ENCODE results near the gene RGS7.
"Not testable (repeated sequence)": the region's sequence is repeated elsewhere in the genome, so short reads cannot be mapped to it uniquely, and the experiment has no call there.

RGS7 gene

DNA sequence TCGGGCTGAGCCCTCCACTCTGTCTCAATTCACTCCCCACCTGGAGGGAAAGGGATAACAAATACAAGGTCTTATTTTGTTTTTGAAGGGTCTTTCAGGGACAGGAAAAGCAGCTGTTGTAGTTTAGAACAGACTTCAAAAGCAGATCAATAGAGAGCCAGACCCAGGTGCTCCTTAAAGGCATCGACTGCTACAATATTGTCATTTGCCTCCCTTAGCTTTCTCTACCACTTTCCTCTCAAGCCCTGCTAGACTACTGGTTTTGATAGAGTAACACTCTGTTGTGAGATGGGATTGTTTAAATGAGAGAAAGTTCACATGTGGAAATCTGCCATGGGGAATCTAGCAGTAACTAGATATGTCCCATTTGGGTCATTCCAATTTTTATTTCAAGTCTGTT is 24.0 kb downstream of the RGS7 start:
- no peak for DNase-seq (ENCODE audit: extremely low read depth in 1 of 2, low read depth in 1 of 2)

DNA sequence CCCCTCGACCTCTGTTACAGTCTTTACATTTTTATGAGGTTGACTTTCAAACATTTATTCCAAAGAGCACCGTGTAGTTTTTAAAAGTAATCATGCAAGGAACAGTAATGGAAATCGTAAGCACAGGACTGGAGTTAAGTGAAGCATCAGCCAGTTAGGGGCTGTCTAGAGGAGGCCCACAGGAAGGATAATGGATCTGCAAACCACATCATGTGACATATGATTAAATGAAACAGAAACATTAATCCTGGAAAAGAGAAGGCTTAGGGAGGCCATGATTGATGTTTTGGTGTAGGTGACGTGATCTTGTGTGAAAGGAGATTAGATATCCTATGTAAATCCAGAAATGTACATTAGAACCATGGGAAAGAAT is 25.0 kb downstream of the RGS7 start:
- no peak for DNase-seq (ENCODE audit: extremely low read depth in 1 of 2, low read depth in 1 of 2)

DNA sequence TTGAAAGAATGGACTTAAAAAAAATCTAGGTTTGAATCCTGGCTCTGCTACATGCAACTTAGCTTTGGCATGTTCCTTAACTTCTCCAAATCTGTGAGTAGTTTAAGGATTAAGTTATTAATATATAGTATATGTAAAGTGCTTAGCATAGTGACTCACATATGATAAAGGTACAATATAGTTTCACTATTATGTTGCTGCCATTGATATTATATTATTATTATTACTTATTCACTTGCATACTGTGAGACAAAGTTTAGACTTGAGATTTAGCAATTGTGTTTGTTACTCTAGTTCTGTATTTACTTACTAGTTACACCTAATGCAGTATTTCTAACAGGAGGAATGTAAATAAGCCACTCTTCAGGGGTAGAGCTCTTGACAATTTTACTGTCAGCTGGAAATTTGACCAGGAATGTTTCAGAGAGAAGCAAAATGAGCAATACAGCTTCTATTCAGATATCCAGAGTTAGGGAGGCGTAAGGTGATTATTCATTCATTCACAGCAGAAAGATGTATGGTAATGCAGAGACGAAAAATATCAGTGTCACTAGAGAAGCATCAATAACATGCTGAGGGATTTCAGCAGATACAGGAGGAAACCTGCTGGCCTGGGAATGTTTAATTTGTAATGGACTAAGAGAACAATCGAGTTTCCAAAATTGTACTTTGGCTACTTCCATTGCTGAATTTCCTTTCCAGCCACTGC is 25.5 kb downstream of the RGS7 start:
- no peak for DNase-seq (ENCODE audit: extremely low read depth in 1 of 2, low read depth in 1 of 2)

DNA sequence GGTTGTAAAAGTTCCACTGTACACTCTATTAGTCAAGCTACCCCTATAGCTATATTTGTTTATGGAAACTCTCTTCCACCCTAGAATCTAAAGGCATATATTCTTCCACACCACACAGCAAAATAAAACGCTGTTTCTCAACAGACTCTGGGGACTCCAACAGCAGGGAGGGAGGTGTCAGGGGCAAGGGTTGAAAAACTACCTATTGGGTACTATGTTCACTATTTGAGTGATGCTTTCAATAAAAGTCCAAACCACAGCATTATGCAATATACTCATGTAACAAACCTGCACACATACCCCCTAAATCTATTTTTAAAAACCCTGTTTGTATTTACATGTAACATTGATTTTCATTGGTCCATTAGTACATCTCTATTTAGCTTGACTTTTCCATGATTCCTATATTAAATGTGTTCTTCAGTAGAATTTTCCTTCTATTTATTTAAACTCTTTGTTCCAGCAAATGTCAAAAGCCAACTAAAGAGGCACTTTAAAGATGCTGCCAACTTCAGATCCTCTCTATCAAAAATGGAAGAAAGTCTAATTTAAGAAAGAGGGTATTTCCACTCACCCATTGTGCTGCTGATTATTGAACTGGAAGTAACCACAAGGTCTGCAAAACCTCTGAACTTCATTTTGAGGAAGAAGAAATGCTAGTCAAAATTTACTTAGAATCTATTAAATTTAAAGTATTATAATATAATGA is 26.2 kb downstream of the RGS7 start:
- DNase-seq (ENCODE audit: extremely low read depth in 1 of 2, low read depth in 1 of 2), result no peak

DNA sequence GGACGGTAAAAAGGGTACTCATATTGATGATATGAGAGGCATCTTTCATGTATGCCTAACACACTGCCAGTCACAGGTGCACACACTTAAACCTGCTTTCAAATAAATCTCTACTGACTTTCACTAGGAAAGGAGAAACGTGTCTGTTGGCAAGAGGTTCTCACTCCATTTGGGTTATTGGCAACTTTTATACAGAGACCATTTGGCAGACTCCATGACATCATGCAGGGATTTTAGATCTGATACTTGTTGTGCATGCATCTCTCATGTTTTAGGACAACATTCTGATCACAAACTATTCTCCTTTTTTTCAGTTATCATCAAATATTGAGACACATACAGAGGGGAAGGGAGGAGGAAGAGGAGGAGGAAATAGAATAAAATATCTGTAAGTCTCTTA is 31.5 kb downstream of the RGS7 start:
- DNase-seq (ENCODE audit: extremely low read depth in 1 of 2, low read depth in 1 of 2), result no peak

DNA sequence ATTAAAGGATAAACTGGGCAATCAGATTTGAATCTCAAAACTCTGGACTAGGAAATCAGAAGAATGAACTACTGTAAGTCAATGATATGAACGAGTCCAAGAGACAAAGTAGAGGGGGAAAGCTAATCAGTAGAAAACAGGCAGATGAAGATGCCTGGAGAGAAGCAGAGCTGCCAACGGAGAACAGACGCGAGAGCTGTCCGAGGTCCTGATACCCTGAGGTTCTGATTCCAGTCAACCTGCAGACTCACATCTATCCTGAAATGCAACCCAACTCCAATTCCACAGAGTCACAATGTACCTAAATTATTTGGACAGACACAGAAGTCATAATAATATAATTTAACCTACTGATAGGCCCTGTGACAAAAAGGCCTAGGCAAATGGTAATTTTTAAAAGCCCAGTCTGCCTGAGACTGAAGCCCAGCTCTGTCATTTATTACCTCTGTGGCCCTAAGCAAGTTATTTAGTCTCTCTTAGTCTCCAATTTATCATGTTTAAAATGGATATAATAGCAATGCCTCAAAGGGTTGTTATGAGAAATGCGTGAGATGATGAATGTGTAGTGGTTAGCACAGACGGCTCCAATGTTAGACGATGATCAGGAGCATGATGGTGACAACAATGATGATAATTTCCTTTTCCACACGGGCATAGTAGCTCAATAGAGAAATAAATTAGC is 33.4 kb downstream of the RGS7 start:
- no peak for DNase-seq (ENCODE audit: extremely low read depth in 1 of 2, low read depth in 1 of 2)

DNA sequence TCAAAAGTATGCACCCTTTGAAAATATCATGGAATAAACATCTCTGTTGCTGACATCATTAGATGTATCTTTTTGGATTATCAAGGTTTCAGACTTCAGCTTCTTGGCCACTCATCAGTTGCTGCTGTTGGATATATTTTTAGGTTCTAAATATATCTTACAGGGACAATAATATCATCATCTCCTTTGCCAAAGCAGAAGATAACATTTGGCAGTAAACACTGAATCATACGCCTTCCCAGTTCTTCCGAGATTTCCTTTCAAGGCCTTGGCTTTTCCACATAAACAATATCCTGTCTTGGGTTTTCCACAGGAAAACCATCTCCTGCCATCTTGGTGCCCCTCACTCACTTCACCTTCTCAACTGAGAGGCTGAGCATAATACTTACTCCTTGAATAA is 39.3 kb downstream of the RGS7 start:
- no peak for DNase-seq (ENCODE audit: extremely low read depth in 1 of 2, low read depth in 1 of 2)

DNA sequence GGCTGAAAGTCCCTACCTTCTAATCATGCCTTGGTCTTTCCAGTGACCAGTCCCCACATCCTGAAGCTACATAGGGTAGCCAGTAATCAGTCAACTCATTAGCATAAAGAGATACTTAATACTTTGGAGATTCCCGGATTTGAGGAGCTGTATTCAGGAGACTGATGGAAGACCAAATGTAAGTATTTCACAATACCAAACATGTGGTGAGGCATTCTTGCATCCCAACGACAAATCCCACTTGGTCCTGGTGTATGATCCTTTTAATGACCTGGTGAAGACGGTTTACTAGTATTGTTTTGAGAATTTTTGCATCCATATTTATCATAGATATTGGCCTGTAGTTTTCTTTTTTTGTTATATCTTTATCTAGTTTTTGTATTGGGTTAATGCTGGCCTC is 40.6 kb downstream of the RGS7 start:
- no peak for DNase-seq (ENCODE audit: extremely low read depth in 1 of 2, low read depth in 1 of 2)

DNA sequence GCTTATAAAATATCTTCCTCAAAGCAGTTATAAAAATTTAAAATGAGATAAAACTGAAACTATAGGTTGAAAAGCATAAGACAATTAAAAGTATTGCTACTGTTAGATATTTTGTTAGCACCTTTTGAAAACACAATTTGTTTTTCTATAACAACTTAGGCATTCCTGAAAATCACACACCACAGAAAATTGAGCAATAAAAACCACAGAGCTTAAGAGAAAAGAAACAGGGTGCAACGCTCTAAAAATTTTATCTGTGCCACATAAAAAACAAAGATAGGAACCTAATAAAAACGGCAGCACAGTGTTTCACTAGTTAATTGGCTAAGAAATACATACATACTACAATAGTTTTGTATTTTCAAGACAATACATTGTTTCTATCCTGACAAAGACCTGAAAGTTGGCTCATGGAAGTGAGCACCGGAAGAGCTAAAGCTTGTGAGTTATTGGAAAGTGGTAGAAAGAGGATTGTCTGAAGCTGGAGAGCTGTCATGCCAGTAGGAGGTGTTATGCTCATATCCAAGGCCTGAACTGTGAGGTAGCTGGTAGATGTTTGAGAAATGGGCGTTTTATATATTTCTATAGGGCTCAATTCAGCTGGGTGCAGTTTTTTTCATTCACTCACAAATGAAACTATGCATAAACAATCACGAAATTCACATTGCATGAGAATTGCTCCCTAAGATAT is 45.8 kb downstream of the RGS7 start:
- no peak for DNase-seq (ENCODE audit: extremely low read depth in 1 of 2, low read depth in 1 of 2)

DNA sequence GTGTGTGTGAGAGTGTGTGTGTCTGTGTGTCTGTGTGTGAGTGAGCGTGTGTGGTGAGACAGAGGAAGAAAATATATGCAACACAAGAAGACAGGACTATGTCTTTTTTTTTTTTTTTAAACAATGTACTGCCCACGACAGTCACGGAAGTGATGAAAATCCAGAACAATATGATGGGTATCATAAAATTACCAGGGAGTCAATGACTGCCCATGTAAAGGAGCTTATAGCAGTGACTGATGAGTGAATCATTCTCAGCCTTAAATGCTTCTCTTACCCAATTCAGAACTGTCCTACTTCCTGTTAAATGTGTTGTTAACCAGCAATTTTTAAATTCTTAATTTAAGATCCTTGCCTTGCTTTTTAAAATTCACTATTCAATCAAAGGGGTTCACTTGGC is 46.6 kb downstream of the RGS7 start:
- no peak for DNase-seq (ENCODE audit: extremely low read depth in 1 of 2, low read depth in 1 of 2)

DNA sequence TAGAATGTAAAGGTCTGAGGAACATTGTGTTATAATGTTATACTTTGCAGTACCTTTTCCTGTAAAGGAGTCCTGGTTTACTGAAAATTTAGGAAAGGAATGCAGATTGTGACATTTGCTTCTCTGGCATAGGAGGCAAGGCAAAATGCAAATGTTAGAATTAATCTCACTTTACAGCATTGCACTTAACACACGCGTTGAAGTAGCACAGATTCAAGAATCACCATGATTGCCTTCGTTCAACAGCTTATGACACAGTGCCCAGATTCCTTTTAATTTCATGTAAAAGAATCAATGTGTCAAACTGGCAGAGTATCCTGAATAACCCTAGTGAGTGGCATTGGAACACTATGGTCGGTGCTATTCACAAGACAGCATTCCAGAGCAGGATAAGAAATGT is 47.4 kb downstream of the RGS7 start:
- no peak for DNase-seq (ENCODE audit: extremely low read depth in 1 of 2, low read depth in 1 of 2)

DNA sequence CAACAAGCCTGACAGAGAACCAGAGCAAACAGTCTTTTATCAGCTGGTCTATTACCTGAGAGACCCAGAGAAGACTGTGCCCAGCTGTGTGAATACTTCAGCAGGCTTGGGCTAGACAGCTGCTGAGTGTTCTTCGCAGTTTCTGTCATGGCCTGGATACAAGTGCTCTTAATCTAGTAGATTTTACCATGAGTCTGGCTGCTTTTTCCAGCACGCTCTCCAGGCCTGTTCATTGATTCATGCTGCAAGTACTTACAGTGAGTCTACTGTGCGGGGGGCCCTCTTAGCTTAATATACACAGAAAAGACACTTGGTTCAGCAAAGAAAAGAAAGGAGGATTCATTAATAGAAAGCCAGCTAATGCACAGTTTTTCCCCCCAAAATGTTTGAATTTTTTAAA is 48.5 kb downstream of the RGS7 start:
- no peak for DNase-seq (ENCODE audit: extremely low read depth in 1 of 2, low read depth in 1 of 2)

DNA sequence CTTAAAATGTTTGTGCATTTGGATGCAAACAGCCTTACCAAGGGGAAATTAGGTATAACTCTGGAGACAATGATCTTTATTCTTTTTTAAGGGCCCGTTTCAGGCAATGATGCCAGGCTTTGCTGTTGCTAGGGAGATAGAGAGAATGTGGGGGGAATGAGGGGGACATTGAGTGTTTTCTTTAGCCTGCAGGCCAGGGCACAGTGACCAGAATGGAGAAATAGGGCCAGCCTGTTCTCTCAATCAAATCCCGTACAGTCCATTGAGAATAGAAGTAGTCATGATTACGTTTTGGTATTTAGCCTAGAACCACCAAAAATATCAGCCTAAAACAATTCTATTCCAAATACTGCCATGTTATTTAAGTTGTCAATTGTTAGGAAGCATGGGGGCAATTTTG is 49.0 kb downstream of the RGS7 start:
- DNase-seq (ENCODE audit: extremely low read depth in 1 of 2, low read depth in 1 of 2), result no peak

DNA sequence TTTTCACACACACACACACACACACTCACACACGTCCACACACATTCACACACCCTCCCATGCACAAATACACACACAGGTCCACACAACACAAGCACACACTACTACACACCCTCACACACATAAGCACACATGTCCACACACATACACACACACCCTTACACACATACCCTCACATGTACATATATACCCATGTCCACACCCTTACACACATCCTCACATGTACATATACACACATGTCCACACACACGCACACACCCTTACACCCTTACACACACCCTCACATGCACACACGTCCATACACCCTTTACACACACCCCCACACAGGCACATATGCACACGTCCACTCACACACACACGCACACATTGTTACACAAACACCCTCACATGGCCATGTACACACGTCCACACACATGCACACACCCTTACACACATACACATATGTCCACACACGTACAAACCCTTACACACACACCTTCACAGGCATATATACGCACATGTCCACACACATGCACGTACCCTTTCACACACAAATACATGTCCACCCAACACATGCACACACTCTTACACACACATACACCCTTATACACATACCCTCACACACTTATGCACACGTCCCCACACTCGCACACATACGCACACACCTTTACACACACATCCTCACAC is 50.7 kb downstream of the RGS7 start:
- DNase-seq (ENCODE audit: extremely low read depth in 1 of 2, low read depth in 1 of 2), result no peak

DNA sequence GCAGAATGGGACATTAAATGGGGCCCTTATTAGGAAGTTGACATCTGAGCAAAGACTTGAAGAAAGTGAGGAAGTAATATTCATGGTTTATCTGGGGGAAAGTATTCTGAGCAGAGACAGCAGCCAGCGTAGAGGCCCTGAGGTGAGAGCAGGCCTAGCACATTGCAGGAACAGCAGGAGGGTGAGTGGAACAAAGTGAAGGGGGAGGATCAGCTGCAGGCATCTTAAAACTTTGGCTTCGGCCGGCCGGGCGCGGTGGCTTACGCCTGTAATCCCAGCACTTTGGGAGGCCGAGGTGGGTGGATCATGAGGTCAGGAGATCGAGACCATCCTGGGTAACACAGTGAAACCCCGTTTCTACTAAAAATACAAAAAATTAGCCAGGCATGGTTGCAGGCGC is 55.0 kb downstream of the RGS7 start:
- not testable (repeated sequence) for DNase-seq (ENCODE audit: extremely low read depth in 1 of 2, low read depth in 1 of 2)

DNA sequence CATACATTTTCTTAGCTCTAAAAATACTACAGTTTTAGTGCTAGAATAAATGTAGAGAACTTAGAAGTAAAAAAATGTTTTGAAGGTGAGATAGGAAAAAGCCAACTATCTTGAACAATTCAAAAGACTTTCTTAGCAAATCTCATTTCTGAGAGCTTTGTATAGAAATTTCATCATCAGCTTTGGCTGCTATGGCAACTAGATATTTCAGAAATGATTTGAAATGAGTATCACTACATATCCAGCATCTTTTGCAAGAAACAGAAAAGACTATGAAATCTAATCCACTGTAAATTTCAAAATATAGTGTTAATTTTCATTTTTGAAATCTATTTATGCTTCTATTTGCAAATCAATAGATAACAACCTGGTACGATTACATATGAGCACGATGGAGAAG is 57.7 kb downstream of the RGS7 start:
- DNase-seq (ENCODE audit: extremely low read depth in 1 of 2, low read depth in 1 of 2), result no peak

DNA sequence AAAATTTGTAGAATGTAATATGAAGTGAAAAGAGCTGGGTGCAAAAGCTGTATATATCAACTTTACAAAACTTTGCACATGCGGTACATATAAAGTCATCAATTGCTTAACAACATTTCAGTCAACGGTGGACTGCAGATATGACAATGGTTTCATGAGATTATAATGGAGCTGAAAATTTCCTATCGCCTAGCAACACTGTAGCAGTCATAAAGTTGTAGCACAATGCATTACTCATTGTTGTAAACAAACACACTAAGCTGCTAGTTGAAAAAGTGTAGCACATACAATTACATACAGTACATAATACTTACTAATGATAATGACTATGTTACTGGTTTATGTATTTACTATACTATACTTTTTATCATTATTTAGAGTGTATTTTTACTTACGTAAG is 64.0 kb downstream of the RGS7 start:
- no peak for DNase-seq (ENCODE audit: extremely low read depth in 1 of 2, low read depth in 1 of 2)

DNA sequence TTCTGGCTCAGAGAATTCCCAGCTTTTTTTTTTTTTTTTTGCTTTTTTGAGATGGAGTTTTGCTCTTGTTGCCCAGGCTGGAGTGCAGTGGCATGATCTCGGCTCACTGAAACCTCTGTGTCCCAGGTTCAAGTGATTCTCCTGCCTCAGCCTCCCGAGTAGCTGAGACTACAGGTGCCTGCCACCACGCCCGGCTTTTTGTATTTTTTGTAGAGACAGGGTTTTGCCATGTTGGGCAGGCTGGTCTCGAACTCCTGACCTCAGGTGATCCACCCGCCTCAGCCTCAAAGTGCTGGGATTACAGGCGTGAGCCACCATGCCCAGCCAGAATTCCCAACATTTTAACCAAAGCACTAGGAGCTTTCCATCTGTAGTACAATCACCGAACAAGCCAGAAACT is 65.5 kb downstream of the RGS7 start:
- not testable (repeated sequence) for DNase-seq (ENCODE audit: extremely low read depth in 1 of 2, low read depth in 1 of 2)

DNA sequence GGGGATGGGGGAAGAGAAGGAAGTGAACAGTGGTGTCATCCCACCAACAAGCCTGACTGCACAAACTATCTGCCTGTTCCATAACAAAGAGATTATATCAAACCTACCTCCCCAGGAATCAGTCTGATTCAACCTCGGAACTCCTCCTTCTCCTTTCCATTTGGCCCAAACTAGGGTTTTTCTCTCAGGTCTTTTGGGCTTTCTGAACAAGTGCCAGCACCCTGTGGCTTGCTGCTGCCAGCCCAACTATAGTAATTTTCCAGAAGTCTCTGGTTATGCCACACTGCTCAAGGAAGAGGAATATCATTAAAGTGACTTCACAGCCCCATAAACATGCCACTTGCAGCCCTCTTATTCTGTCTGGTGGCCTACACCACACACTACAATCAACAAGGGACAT is 70.5 kb downstream of the RGS7 start:
- DNase-seq (ENCODE audit: extremely low read depth in 1 of 2, low read depth in 1 of 2), result no peak

DNA sequence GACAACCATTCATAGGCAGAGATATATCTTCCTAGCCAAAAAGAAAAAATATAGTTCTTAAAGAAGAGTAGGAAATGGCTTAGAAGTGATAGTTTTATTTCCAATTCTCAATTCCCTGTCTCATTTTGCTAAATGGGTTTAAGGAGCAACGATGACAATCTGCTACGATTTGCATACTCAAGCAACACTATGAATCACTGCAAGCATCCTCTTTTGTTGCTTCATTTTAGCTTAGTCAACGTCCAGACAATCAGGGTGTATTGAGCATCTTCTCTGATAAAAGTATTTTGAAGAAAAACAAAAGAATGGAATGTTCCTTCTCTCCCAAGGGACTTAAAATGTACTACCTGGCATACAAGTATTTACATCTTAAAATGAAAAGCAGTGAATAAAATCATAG is 80.6 kb downstream of the RGS7 start:
- DNase-seq (ENCODE audit: extremely low read depth in 1 of 2, low read depth in 1 of 2), result no peak

DNA sequence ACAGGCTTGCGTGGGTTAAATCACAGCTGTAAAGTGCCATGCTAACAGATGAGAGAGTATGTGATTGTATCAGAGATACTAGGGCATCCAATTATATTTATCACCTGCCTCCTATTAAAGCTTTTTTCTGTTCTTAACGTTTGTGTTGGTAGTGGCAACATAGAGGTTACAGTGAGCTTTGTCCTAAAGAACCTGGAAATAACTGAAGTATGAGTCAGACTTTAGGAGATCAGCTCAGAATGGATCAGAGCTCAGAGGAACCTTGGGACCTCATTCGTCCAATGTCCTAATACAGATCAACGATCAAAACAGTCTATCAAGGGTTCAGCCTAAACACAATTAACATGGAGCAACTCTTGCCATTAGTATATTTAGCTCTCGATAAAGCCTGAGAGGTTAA is 81.0 kb downstream of the RGS7 start:
- no peak for DNase-seq (ENCODE audit: extremely low read depth in 1 of 2, low read depth in 1 of 2)
